Measurements from ENCODE around the gene SMC6. TPM values are rescaled to one million over a fixed set of nuclear protein-coding genes. Genes with fewer than 3 reads are reported as not detected.

The SMC6 gene
- total RNA-seq, 2 experiments from 2014 or later: 19.7 to 19.9 TPM

- no peak for TF ChIP-seq CTCF (IDR thresholded peaks at IDR 0.05)
- Mint-ChIP-seq H3K4me3 (no peak overlapping the region), H3K27ac (no peak overlapping the region), H3K36me3 (ENCODE audit: low read depth) (no peaks in the 10 kb centered on the region), H3K4me1 (ENCODE audit: low read depth) (peaks cover 3% of the 10 kb centered on the region), H3K27me3 (peaks cover 28% of the 10 kb centered on the region), H3K9me3 (no peaks in the 10 kb centered on the region)
- POLR2A ChIA-PET: no interaction called here
- ATAC-seq (no peak), DNase-seq (no peak)
- CTCF ChIA-PET: no interaction called here
- intact Hi-C loops (cut with micrococcal nuclease): no loop called here
Observed at GRCh38 chr2:17791817-17792130, 38.2 kb upstream of the SMC6 start.

- Mint-ChIP-seq H3K27me3 (peaks cover 25% of the 10 kb centered on the region), H3K36me3 (ENCODE audit: low read depth) (no peaks in the 10 kb centered on the region), H3K27ac (no peak overlapping the region), H3K4me1 (ENCODE audit: low read depth) (peaks cover 3% of the 10 kb centered on the region), H3K4me3 (no peak overlapping the region), H3K9me3 (no peaks in the 10 kb centered on the region)
- no peak for ATAC-seq
- intact Hi-C loops (cut with micrococcal nuclease): no loop called here
- TF ChIP-seq CTCF (IDR thresholded peaks at IDR 0.05): no peak
- ChIA-PET POLR2A (no interaction called here), CTCF (no interaction called here)
- no peak for DNase-seq
Observed at GRCh38 chr2:17791121-17791816, 37.7 kb upstream of the SMC6 start.

DNA sequence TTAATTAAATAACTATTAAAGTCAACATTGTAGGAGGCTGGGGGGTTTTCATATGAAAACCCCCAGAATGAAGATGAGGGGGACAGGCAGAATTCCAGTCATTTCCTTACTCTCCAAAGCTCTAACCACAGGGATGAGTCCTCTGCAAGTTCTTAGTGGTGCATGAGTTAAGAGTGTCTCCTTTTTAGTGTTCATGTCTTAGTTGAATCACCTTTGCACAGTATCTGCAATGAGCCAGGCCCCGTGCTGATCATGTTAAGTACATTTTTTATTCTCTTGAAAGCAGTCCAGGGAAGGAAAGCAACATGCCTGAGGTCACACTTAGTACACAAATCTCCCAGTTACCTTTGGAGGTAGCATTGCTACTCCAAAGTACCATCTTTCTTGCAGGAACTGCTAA, 36.9 kb upstream of the SMC6 start:
- intact Hi-C loops (cut with micrococcal nuclease): no loop called here
- ChIA-PET CTCF (no interaction called here), POLR2A (no interaction called here)
- H3K27ac Mint-ChIP-seq: no peak overlapping the region
- no peak for ATAC-seq
- H3K27me3 Mint-ChIP-seq: peaks cover 25% of the 10 kb centered on the region
- H3K36me3 Mint-ChIP-seq (ENCODE audit: low read depth): no peaks in the 10 kb centered on the region
- no peak overlapping the region for H3K4me3 Mint-ChIP-seq
- TF ChIP-seq CTCF (IDR thresholded peaks at IDR 0.05): no peak
- DNase-seq: no peak
- H3K9me3 Mint-ChIP-seq: no peaks in the 10 kb centered on the region
- peaks cover 3% of the 10 kb centered on the region for H3K4me1 Mint-ChIP-seq (ENCODE audit: low read depth)

- H3K4me1 Mint-ChIP-seq (ENCODE audit: low read depth): peaks cover 3% of the 10 kb centered on the region
- DNase-seq: no peak
- intact Hi-C loops (cut with micrococcal nuclease): no loop called here
- peaks cover 2% of the 10 kb centered on the region for H3K9me3 Mint-ChIP-seq
- TF ChIP-seq CTCF (IDR thresholded peaks at IDR 0.05): no peak
- ATAC-seq: no peak
- no peaks in the 10 kb centered on the region for H3K36me3 Mint-ChIP-seq (ENCODE audit: low read depth)
- H3K27ac Mint-ChIP-seq: no peak overlapping the region
- CTCF ChIA-PET: no interaction called here
- no peak overlapping the region for H3K4me3 Mint-ChIP-seq
- H3K27me3 Mint-ChIP-seq: peaks cover 21% of the 10 kb centered on the region
- POLR2A ChIA-PET: no interaction called here
Observed at GRCh38 chr2:17788773-17789172, 35.2 kb upstream of the SMC6 start.

GRCh38 chr2:17786727-17787126, 33.1 kb upstream of the SMC6 start:
- Mint-ChIP-seq H3K4me3 (no peak overlapping the region), H3K27ac (no peak overlapping the region), H3K27me3 (peaks cover 11% of the 10 kb centered on the region), H3K9me3 (peaks cover 3% of the 10 kb centered on the region), H3K36me3 (ENCODE audit: low read depth) (peaks cover 8% of the 10 kb centered on the region), H3K4me1 (ENCODE audit: low read depth) (no peaks in the 10 kb centered on the region)
- DNase-seq (no peak), ATAC-seq (no peak)
- intact Hi-C loops (cut with micrococcal nuclease): no loop called here
- no peak for TF ChIP-seq CTCF (IDR thresholded peaks at IDR 0.05)
- ChIA-PET CTCF (no interaction called here), POLR2A (no interaction called here)

All from activated CD8-positive, alpha-beta T cell treated with anti-CD3 and anti-CD28 coated beads for 36 hours (primary cell).